GM23248 (cell line): Measurements from ENCODE around the gene SP110. TPM values are rescaled to one million over a fixed set of nuclear protein-coding genes. Genes with fewer than 3 reads are reported as not detected.

Experiments used
- DNase-seq: peaks from one replicate; pipeline ENCODE4 v3.0.0-alpha.2; 2015
- H2AFZ ChIP-seq: fragments of 200-600 bp; sonication (generic); 2 replicates; pipeline ENCODE4 v1.6.1; 2016; ENCODE audit warnings: antibody characterized with exemption
- H3F3A ChIP-seq: fragments of 200-600 bp; sonication (generic); 2 replicates; pipeline ENCODE4 v1.6.1; 2016; ENCODE audit warnings: mild to moderate bottlenecking, antibody characterized with exemption, mixed run types; ENCODE audit not compliant: insufficient read depth
- H3K27ac ChIP-seq: fragments of 200-600 bp; sonication (generic); 2 replicates; pipeline ENCODE4 v1.5.1; 2016; ENCODE audit warnings: mild to moderate bottlenecking
- H3K27me3 ChIP-seq: fragments of 200-600 bp; sonication (generic); replicated peaks from 2 replicates; pipeline ENCODE4 v1.6.1; 2016; ENCODE audit warnings: mild to moderate bottlenecking; ENCODE audit not compliant: insufficient read depth
- H3K36me3 ChIP-seq: fragments of 200-600 bp; sonication (generic); 2 replicates; pipeline ENCODE4 v1.6.1; 2016; ENCODE audit warnings: low read depth, mild to moderate bottlenecking
- H3K4me1 ChIP-seq: fragments of 200-600 bp; sonication (generic); 2 replicates; pipeline ENCODE4 v1.6.1; 2016; ENCODE audit warnings: mild to moderate bottlenecking; ENCODE audit not compliant: insufficient read depth
- H3K4me2 ChIP-seq: fragments of 200-600 bp; sonication (generic); one replicate; pipeline ENCODE4 v1.6.1; 2016; ENCODE audit warnings: mild to moderate bottlenecking; ENCODE audit not compliant: unreplicated experiment
- H3K4me3 ChIP-seq: fragments of 200-600 bp; sonication (generic); 2 replicates; pipeline ENCODE4 v1.5.1; 2016; ENCODE audit warnings: mild to moderate bottlenecking
- H3K79me2 ChIP-seq: fragments of 200-600 bp; sonication (generic); 2 replicates; pipeline ENCODE4 v1.6.1; 2016; ENCODE audit warnings: mild to moderate bottlenecking; ENCODE audit not compliant: insufficient read depth
- H3K9ac ChIP-seq: fragments of 200-600 bp; sonication (generic); 2 replicates; pipeline ENCODE4 v1.6.1; 2016; ENCODE audit warnings: mild to moderate bottlenecking
- H3K9me2 ChIP-seq: fragments of 200-600 bp; sonication (generic); 2 replicates; pipeline ENCODE4 v1.6.1; 2016; ENCODE audit warnings: mixed run types, mild to moderate bottlenecking, moderate library complexity; ENCODE audit not compliant: insufficient read depth
- H3K9me3 ChIP-seq: fragments of 200-600 bp; sonication (generic); one replicate; pipeline ENCODE4 v1.6.1; 2017; ENCODE audit warnings: low read depth
- H4K20me1 ChIP-seq: fragments of 200-600 bp; sonication (generic); 2 replicates; pipeline ENCODE4 v1.6.0; 2016; ENCODE audit not compliant: insufficient read depth
- EZH2 ChIP-seq: fragments of 200-600 bp; sonication (generic); IDR thresholded peaks from 2 replicates; pipeline ENCODE4 v1.6.1; 2018; ENCODE audit warnings: antibody characterized with exemption, mild to moderate bottlenecking; ENCODE audit not compliant: insufficient read depth, poor library complexity, severe bottlenecking
- EZH2phosphoT487 ChIP-seq: fragments of 200-600 bp; sonication (generic); IDR thresholded peaks from 2 replicates; pipeline ENCODE4 v1.6.1; 2018; ENCODE audit warnings: antibody characterized with exemption, moderate library complexity, mild to moderate bottlenecking, low read depth; ENCODE audit not compliant: insufficient read depth
- whole genome bisulfite sequencing, 2 experiments: methylation state at CpG; one replicate each; pipeline ENCODE4 v1.1.6; 2015 to 2017; ENCODE audit warnings: low lambda C conversion rate in 2 of 2, low coverage in 1 of 2; ENCODE audit errors: missing lambda C conversion rate in 2 of 2; 5-methylcytosine and 5-hydroxymethylcytosine counted together
- in situ Hi-C: fragments of 300-500 bp; cut with MboI; formaldehyde crosslinking; loops from 2 replicates; pipeline ENCODE4 v1.15.0; 2020
- polyA plus RNA-seq: library from polyadenylated mRNA; unstranded; fragments of >200 nt; fragmentation: Nextera tagmentation; extraction: Ambion mirVana; gene quantifications from 2 replicates; pipeline ENCODE4 v1.2.1, GENCODE V29; 2016
- total RNA-seq: library from RNA; depleted of rRNA; stranded (reverse); fragments of >200 nt; shearing (Covaris generic); gene quantifications from 2 replicates; pipeline ENCODE4 v1.2.3, GENCODE V29; 2014

The SP110 gene
- total and polyA plus RNA-seq, 2 experiments from 2014 or later: 13.4 to 24.3 TPM

GRCh38 chr2:230221493-230221892 lies 1.7 kb upstream of the SP110 start:
- peaks cover 5% of the 10 kb centered on the region for H3K4me1 ChIP-seq
- no peaks in the 10 kb centered on the region for H3K9me3 ChIP-seq
- H3K79me2 ChIP-seq: 0 out of 2 replicates have a peak, but pooled peaks cover 8% of the 10 kb centered on the region
- no peak overlapping the region for H3K4me3 ChIP-seq
- H3K27me3 ChIP-seq: no peaks in the 10 kb centered on the region
- WGBS, 2 experiments: 97 to 98% methylated on average over 4 of the region's 4 CpGs
- no peaks in the 10 kb centered on the region for H3K9me2 ChIP-seq
- H3K27ac ChIP-seq: no peak overlapping the region
- no peaks in the 10 kb centered on the region for H4K20me1 ChIP-seq
- in situ Hi-C loops: no loop called here
- no peaks in the 10 kb centered on the region for H3F3A ChIP-seq
- H2AFZ ChIP-seq: no peak overlapping the region
- no peak for DNase-seq
- H3K9ac ChIP-seq: no peak overlapping the region
- no peaks in the 10 kb centered on the region for H3K36me3 ChIP-seq
- no peak overlapping the region for H3K4me2 ChIP-seq
- TF ChIP-seq EZH2 (no peak), EZH2phosphoT487 (no peak)

GRCh38 chr2:230220347-230220969 lies 674 bp upstream of the SP110 start:
- no peak for DNase-seq
- WGBS, 2 experiments: 94 to 100% methylated on average over 1 of the region's 1 CpG

GRCh38 chr2:230218421-230218820 lies 1.4 kb downstream of the SP110 start:
- 0 out of 2 replicates have a peak, but pooled peaks cover 3% of the 10 kb centered on the region for H3K36me3 ChIP-seq
- 0 out of 2 replicates have a peak overlapping the region, but pooled peaks have one; percentile 98 for H2AFZ ChIP-seq
- H3K27ac ChIP-seq: no peak overlapping the region
- no peak overlapping the region for H3K9ac ChIP-seq
- no peaks in the 10 kb centered on the region for H3K27me3 ChIP-seq
- no peaks in the 10 kb centered on the region for H3F3A ChIP-seq
- H3K4me1 ChIP-seq: peaks cover 5% of the 10 kb centered on the region
- no peaks in the 10 kb centered on the region for H3K9me2 ChIP-seq
- H3K4me3 ChIP-seq: peak overlapping the region; percentile 99
- no peaks in the 10 kb centered on the region for H3K9me3 ChIP-seq
- in situ Hi-C loops: no loop called here
- H4K20me1 ChIP-seq: no peaks in the 10 kb centered on the region
- H3K79me2 ChIP-seq: 0 out of 2 replicates have a peak, but pooled peaks cover 8% of the 10 kb centered on the region
- 35 to 36% methylated on average over 2 of the region's 2 CpGs for WGBS, 2 experiments
- TF ChIP-seq EZH2 (no peak), EZH2phosphoT487 (no peak)
- H3K4me2 ChIP-seq: peak overlapping the region; percentile 93
- peak; percentile 2 for DNase-seq

More at GRCh38 chr2:230220347-230220969, 674 bp upstream of the SP110 start:
- 0 out of 2 replicates have a peak, but pooled peaks cover 3% of the 10 kb centered on the region for H3K36me3 ChIP-seq
- H3K9me2 ChIP-seq: no peaks in the 10 kb centered on the region
- peak overlapping the region; percentile 98 for H2AFZ ChIP-seq
- H3K4me2 ChIP-seq: peak overlapping the region; percentile 93
- no peaks in the 10 kb centered on the region for H3K27me3 ChIP-seq
- peak overlapping the region; percentile 99 for H3K4me3 ChIP-seq
- H3F3A ChIP-seq: no peaks in the 10 kb centered on the region
- H3K9me3 ChIP-seq: no peaks in the 10 kb centered on the region
- 0 out of 2 replicates have a peak, but pooled peaks cover 8% of the 10 kb centered on the region for H3K79me2 ChIP-seq
- H4K20me1 ChIP-seq: no peaks in the 10 kb centered on the region
- TF ChIP-seq EZH2 (no peak), EZH2phosphoT487 (no peak)
- in situ Hi-C loops: no loop called here
- H3K27ac ChIP-seq: peak overlapping the region; percentile 50
- peak overlapping the region; percentile 79 for H3K9ac ChIP-seq
- peaks cover 5% of the 10 kb centered on the region for H3K4me1 ChIP-seq

- Histone ChIP-seq H3K27me3 (no peaks in the 10 kb centered on the region), H3K4me1 (peaks cover 5% of the 10 kb centered on the region), H3K4me2 (no peak overlapping the region), H3K4me3 (no peak overlapping the region), H3K9me2 (no peaks in the 10 kb centered on the region), H3K9me3 (no peaks in the 10 kb centered on the region), H3K36me3 (0 out of 2 replicates have a peak, but pooled peaks cover 3% of the 10 kb centered on the region), H3K27ac (no peak overlapping the region), H3K79me2 (0 out of 2 replicates have a peak, but pooled peaks cover 8% of the 10 kb centered on the region), H3F3A (no peaks in the 10 kb centered on the region), H4K20me1 (no peaks in the 10 kb centered on the region), H3K9ac (no peak overlapping the region), H2AFZ (no peak overlapping the region)
- in situ Hi-C loops: no loop called here
- TF ChIP-seq EZH2 (no peak), EZH2phosphoT487 (no peak)
- DNase-seq: no peak
- 74 to 76% methylated on average over 3 of the region's 3 CpGs for WGBS, 2 experiments
Measured at GRCh38 chr2:230217424-230217823, 2.4 kb downstream of the SP110 start.
